GM23338 (cell line): ENCODE data around the gene AKR1C2. TPM values are rescaled to one million over a fixed set of nuclear protein-coding genes. Genes with fewer than 3 reads are reported as not detected.

Source experiments
- CTCF ChIP-seq, 2 experiments: fragments of 200-600 bp in 1 of 2; sonication (generic) in 1 of 2; conservative IDR thresholded peaks; 2 replicates each; pipeline versions ENCODE4 v1.5.1 to v1.6.1; 2016 to 2017; ENCODE audit warnings: antibody characterized with exemption in 2 of 2, low read depth in 2 of 2, mild to moderate bottlenecking in 2 of 2, moderate library complexity in 1 of 2
- ETS1 ChIP-seq: IDR thresholded peaks from 2 replicates; pipeline ENCODE4 v1.6.1; 2016; ENCODE audit warnings: antibody characterized with exemption
- EZH2 ChIP-seq: fragments of 200-600 bp; sonication (generic); IDR thresholded peaks from one replicate; pipeline ENCODE4 v1.8.0; 2017; ENCODE audit warnings: antibody characterized with exemption, mild to moderate bottlenecking, low read depth; ENCODE audit not compliant: unreplicated experiment
- EZH2phosphoT487 ChIP-seq: fragments of 200-600 bp; sonication (generic); IDR thresholded peaks from one replicate; pipeline ENCODE4 v1.8.1; 2018; ENCODE audit warnings: antibody characterized with exemption; ENCODE audit not compliant: unreplicated experiment
- POLR2AphosphoS5 ChIP-seq: IDR thresholded peaks from 2 replicates; pipeline ENCODE4 v1.6.1; 2016; ENCODE audit warnings: antibody characterized with exemption, low read depth
- ZNF114 ChIP-seq: fragments of 250-450 bp; sonication (Bioruptor Pico); IDR thresholded peaks from 2 replicates; pipeline ENCODE4 v1.5.0; 2020; ENCODE audit warnings: mild to moderate bottlenecking, moderate library complexity
- ZNF331 ChIP-seq: fragments of 250-450 bp; sonication (Bioruptor Pico); IDR thresholded peaks from 2 replicates; pipeline ENCODE4 v1.5.0; 2020; ENCODE audit warnings: low read depth, mild to moderate bottlenecking, moderate library complexity
- ZNF462 ChIP-seq: fragments of 250-450 bp; sonication (Bioruptor Pico); IDR thresholded peaks from 2 replicates; pipeline ENCODE4 v1.5.0; 2020; ENCODE audit warnings: mild to moderate bottlenecking, moderate library complexity
- polyA plus RNA-seq: library from polyadenylated mRNA; unstranded; fragments of >200 nt; fragmentation: Nextera tagmentation; extraction: Ambion mirVana; gene quantifications from 2 replicates; pipeline ENCODE4 v1.2.1, GENCODE V29; 2016
- total RNA-seq: library from RNA; depleted of rRNA; stranded (reverse); fragments of >200 nt; shearing (Covaris generic); gene quantifications from 2 replicates; pipeline ENCODE4 v1.2.3, GENCODE V29; 2014

The AKR1C2 gene
- total and polyA plus RNA-seq, 2 experiments from 2014 or later = 0.35 to 0.86 TPM

GRCh38 chr10:4984971-4985594, 18.6 kb downstream of the AKR1C2 start (continued):
- TF ChIP-seq ZNF462 = no peak
- no peak for TF ChIP-seq EZH2
- TF ChIP-seq CTCF (conservative IDR thresholded peaks at IDR 0.05; ENCODE audit: low read depth in 2 of 2) = no peak
- no peak for TF ChIP-seq ZNF114
- TF ChIP-seq POLR2AphosphoS5 = no peak
- no peak for TF ChIP-seq ETS1
- TF ChIP-seq EZH2phosphoT487 = no peak
- TF ChIP-seq ZNF331 (CRISPR knock-in tag) = no peak
